ENCODE measurements around the gene ASIC2. TPM values are rescaled to one million over a fixed set of nuclear protein-coding genes. Genes with fewer than 3 reads are reported as not detected.

The ASIC2 gene
- total RNA-seq, 1 experiment from 2014 or later, result 0.74 TPM

GRCh38 chr17:33023790-33024189 is 269.3 kb downstream of the ASIC2 start:
- Histone ChIP-seq H3K23ac (ENCODE audit: insufficient read length, low read depth, low read length) (no peak overlapping the region), H3K4ac (ENCODE audit: low read depth, low read length) (no peak overlapping the region), H2BK12ac (ENCODE audit: insufficient read length, low read depth, low read length) (no peak overlapping the region), H4K5ac (ENCODE audit: insufficient read length, low read depth, low read length) (no peak overlapping the region), H3K27ac (ENCODE audit: insufficient read length, low read depth, low read length) (no peak overlapping the region), H3K23me2 (ENCODE audit: insufficient read length, low read depth, low read length, poor library complexity, severe bottlenecking) (no peaks in the 10 kb centered on the region), H3K9ac (ENCODE audit: extremely low read depth, insufficient read length, low read length) (no peak overlapping the region), H3T11ph (ENCODE audit: low read length) (no peak overlapping the region), H3K4me2 (ENCODE audit: insufficient read depth, insufficient read length, low read length) (no peak overlapping the region), H3K79me1 (ENCODE audit: insufficient read depth, low read depth, low read length, poor library complexity, severe bottlenecking) (no peaks in the 10 kb centered on the region), H3K27me3 (ENCODE audit: insufficient read depth, low read length) (no peaks in the 10 kb centered on the region; the same call in 1 of the 2 replicates), H2BK15ac (ENCODE audit: low read depth, low read length) (no peak overlapping the region), H2BK120ac (ENCODE audit: low read depth, low read length, poor library complexity, severe bottlenecking) (no peak overlapping the region), H3K14ac (ENCODE audit: insufficient read depth, low read length) (no peak overlapping the region), H3K79me2 (ENCODE audit: insufficient read depth, low read length) (no peaks in the 10 kb centered on the region), H2AFZ (ENCODE audit: low read length) (no peak overlapping the region), H4K8ac (replicated peaks; ENCODE audit: insufficient read length, low read depth, low read length) (no peak overlapping the region), H2BK20ac (ENCODE audit: low read depth, low read length, poor library complexity, severe bottlenecking) (no peak overlapping the region), H3K9me3 (ENCODE audit: control insufficient read depth, low read depth, low read length) (no peaks in the 10 kb centered on the region), H4K91ac (ENCODE audit: insufficient read length, low read depth, low read length) (no peak overlapping the region), H4K20me1 (ENCODE audit: control insufficient read depth, insufficient read depth, insufficient read length) (no peaks in the 10 kb centered on the region), H2BK5ac (ENCODE audit: insufficient read length, low read length) (no peak overlapping the region), H2AK5ac (ENCODE audit: insufficient read length, low read length) (no peak overlapping the region), H3K4me1 (ENCODE audit: insufficient read depth, low read length) (peaks cover 18% of the 10 kb centered on the region; the same call in 1 of the 2 replicates), H3K56ac (ENCODE audit: insufficient read length, low read depth, low read length) (no peak overlapping the region), H3K18ac (ENCODE audit: insufficient read length, low read depth, low read length) (no peak overlapping the region)
- Mint-ChIP-seq H3K9me3 (no peaks in the 10 kb centered on the region), H3K4me1 (peaks cover 37 to 39% of the 10 kb centered on the region in 2 experiments), H3K36me3 (ENCODE audit: insufficient read depth in 1 of 3, low read depth in 3 of 3) (no peaks in the 10 kb centered on the region; a peak in 1 of 7 replicates), H3K4me3 (no peak overlapping the region; a peak in 1 of 5 replicates), H3K27ac (0 out of 7 replicates have a peak overlapping the region, but pooled peaks of 2 of the 3 experiments have one; percentile 5 to 21), H3K27me3 (ENCODE audit: low read depth) (peaks cover 11% of the 10 kb centered on the region)
- TF ChIP-seq, protein P1, sequence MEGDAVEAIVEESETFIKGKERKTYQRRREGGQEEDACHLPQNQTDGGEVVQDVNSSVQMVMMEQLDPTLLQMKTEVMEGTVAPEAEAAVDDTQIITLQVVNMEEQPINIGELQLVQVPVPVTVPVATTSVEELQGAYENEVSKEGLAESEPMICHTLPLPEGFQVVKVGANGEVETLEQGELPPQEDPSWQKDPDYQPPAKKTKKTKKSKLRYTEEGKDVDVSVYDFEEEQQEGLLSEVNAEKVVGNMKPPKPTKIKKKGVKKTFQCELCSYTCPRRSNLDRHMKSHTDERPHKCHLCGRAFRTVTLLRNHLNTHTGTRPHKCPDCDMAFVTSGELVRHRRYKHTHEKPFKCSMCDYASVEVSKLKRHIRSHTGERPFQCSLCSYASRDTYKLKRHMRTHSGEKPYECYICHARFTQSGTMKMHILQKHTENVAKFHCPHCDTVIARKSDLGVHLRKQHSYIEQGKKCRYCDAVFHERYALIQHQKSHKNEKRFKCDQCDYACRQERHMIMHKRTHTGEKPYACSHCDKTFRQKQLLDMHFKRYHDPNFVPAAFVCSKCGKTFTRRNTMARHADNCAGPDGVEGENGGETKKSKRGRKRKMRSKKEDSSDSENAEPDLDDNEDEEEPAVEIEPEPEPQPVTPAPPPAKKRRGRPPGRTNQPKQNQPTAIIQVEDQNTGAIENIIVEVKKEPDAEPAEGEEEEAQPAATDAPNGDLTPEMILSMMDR (conservative IDR thresholded peaks at IDR 0.05), result no peak
- DNase-seq, result peak; percentile 61
- no CpG with 5 or more reads among the region's 3 CpGs for WGBS (ENCODE audit: extremely low coverage, insufficient read length, low lambda C conversion rate)

Data from H9 (cell line).